G401.6 (cell line): ENCODE measurements around the gene KRTCAP2.
"Not testable (repeated sequence)": the region's sequence is repeated elsewhere in the genome, so short reads cannot be mapped to it uniquely, and the experiment has no call there.

ENCODE experiments used
- FAIRE-seq: peaks from 2 replicates; lab custom pipeline; 2012; peaks lifted over from hg19 to GRCh38; lab: Jason Lieb, UNC

The KRTCAP2 gene

DNA sequence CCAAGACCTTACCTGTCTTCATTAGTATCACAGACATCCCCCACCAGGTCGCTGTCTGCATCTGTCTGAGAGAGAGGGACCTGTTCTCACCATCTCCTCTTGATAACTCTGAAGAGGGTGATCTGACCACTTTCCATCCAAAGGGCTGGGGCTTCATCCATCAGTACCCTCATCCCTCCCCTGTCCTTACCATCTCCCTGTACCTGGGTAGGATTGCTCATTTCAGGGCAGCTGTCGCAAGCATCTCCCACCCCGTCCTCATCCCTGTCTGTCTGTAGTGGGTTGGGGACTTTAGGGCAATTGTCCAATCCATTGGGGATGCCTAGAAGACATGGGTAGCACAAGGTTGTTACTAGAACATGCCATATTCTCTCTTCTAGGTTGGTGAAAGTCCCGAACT, 26.7 kb upstream of the KRTCAP2 start:
- FAIRE-seq, result no peak

DNA sequence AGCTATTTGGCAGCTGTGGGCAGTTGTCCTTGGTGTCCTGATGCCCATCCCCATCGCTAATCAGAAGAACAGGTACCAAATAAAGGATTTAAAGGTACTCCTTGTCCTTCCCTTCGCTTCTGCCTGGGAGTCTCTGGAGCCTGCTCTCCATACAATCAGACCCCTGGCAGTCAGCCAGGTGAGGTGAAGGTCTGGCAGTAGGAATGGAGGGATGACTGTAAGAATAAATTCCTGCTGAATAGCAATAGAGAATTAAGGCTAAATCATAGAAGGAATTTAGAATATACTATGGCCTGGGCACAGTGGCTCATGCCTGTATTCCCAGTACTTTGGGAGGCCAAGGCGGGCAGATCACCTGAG, 25.4 kb upstream of the KRTCAP2 start:
- FAIRE-seq, result no peak

DNA sequence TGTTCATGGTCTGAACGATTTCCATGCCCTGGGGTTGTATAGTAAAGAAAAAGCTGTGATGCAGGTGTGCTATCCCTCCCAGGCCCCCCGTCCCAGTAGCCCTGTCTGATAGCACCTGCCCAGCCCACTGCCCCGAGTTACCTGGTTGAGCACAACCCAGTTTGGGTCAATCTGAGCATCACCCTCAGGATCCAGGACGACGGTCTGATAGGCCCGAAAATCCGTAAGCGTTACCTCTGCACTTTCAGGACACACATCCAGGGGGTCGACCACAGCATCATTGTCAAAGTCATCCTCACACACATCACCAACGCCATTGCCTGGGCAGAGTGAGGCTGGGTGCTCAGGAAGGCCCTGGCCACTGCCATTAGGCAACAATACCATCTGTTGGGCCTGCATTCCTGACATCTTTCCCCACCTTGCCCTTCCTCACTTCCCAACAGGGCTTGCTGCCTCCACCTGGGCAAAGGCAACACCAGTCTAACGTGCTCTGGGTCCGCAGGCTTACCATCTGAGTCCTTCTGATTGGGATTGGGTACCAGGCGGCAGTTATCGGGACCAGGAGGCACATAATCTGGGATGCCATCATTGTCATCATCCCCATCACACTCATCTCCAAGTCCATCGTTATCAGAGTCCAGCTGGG, 24.9 kb upstream of the KRTCAP2 start:
- FAIRE-seq, result no peak

DNA sequence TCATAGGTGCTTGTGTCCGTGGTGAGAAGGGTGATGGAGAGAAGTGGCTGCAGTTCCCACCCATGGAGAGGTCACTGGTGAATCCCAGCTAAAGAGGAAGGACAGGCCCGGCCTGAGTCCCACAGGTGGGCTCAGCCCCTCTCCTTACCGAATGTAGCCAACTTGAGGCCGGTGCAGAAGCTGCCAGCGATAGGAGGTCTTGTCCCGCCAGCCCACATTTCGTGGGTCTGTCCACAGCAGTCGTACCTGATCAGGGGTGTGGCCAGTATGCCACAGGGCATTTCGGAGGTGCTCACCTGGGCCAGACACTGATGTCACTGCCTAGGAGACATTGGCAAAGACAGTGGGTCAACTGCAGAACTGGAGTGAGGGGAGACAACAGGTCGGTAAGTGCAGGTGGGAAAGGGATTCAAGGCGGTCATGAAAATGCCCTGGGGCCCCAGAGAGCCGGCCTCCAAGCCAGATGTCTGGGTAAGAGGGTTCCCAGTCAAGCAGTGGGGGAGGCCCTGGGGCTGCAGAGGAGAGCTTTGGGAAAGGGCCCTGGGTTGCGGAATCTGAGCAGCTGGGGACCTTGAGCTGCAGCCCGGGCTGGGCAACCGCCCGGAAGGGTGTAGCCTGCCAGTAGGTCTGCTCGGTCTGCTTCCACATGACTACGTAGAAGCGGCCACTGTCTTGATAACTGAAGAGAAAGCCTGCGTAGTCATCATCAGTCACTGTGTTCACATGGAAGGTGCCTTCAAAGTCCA, 24.0 kb upstream of the KRTCAP2 start:
- no peak for FAIRE-seq

DNA sequence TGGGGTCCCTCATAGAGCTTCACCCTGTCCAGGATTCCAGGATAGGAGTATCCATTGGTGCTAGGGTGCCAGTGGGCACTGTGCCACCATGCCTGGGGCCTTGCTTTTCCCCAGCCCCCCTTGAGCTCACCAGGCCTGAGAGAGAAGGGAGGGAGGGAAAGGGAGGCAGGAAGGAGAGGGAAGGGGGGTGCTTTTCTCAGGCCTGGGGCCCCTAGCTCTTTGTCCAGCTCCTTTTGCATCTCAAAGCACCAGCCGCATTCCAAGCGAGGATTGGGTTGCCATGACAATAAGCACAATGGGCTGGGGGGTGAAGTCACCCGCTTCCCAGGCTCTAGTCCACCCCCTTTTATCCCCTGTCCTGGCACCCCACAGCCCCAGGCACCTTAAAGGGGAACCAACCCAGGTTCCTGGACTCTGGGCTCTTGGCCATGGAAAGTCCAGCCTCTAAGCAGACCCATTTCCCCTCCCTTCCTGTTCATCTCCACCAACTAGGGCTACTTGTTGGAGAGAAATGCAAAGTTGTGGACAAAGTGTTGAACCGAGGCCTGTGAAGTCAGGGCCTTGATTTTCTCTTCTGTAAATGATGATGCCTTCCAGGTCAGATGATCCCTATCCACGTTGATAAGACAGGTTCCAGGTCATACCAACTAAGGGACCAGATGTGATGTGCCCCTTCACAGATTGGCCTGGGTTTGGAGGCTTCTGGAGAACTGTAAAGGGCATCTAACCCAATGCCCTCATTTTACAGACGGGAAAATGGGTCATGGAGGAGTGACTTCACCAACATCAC, 23.2 kb upstream of the KRTCAP2 start:
- no peak for FAIRE-seq

DNA sequence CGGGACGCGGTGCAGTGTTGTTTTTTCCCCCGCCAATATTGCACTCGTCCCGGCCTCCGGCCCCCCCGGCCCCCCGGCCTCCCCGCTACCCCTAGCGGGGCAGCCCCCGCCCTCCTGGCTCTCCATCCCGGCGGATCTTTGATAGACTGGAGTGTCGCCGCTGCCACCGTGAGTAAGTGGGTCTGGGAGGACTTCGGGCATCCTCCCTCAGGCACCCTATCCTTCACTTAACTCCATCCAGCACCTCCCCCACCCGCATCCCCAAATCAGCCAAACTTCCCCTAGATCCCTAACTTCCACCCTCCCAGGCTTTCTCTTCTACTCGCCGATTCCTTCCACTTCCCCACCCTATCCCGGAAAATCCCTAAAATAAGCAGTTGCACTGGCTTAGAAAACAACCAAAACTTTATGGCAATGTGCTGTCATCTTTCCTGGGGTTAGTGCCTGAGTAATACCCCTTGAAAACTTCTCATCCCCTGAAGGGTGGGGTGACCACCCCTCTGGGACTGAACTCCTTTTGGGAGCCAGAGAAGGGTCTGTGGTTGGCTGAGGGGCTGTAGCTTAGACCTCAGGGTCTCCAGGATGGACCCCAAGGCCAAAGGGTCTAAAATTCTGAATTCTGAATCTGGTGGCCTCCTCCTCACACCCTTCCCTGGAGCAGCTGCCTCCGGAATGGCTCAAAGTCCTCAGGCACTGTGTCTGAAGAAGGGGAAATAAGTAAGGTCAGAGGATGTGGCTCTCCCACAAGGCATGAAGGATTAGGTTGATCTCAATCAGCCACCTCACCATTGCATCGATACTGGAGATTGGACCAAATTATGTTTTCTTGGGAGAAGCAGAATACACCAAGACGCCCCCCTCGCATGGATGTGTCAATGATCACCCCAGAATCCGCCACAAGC, 22.3 kb upstream of the KRTCAP2 start:
- no peak for FAIRE-seq

DNA sequence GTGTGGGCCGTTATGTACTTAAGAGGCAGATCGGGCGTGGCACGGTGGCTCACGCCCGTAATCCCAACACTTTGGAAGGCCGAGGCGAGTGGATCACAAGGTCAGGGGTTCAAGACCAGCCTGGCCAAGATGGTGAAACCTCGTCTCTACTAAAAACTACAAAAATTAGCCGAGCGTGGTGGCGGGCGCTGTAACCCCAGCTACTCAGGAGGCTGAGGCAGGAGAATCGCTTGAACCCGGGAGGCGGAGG, 20.8 kb upstream of the KRTCAP2 start:
- not testable (repeated sequence) for FAIRE-seq

DNA sequence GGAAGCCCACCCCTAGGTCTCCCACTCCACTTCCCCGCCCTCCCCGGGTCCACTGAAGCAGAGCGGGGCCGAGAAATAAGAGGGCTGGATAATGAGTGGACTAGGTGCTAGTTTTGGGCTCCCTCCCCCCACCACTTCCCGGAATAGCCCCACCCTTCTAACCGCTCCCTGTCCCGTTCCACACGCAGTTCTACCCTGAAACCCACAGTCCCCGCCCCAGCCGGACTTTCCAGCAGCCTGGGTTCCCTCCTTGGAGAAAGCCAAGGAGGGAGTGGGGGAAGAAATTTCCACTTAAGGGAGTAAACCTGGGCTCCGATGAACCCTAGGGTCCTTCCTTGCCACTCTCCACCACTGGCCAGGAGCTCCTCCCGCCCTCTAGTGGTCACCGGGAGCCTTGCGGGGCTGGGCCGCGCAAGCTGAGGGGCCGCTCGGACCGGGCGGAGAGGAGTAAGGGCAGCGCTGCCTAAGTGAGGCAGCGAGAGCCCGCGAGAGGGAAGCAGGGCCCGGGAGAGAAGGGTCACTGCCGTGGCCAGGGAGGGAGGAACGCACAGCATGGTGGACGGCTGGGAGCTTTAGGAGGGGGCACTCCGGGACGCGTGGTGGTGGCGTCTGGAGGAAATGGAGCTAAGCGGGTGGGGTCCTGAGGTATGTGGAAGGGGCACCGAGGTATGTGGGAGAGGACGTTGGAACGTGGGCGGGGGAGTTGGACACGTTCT, 20.3 kb upstream of the KRTCAP2 start:
- peak; percentile 59 for FAIRE-seq

DNA sequence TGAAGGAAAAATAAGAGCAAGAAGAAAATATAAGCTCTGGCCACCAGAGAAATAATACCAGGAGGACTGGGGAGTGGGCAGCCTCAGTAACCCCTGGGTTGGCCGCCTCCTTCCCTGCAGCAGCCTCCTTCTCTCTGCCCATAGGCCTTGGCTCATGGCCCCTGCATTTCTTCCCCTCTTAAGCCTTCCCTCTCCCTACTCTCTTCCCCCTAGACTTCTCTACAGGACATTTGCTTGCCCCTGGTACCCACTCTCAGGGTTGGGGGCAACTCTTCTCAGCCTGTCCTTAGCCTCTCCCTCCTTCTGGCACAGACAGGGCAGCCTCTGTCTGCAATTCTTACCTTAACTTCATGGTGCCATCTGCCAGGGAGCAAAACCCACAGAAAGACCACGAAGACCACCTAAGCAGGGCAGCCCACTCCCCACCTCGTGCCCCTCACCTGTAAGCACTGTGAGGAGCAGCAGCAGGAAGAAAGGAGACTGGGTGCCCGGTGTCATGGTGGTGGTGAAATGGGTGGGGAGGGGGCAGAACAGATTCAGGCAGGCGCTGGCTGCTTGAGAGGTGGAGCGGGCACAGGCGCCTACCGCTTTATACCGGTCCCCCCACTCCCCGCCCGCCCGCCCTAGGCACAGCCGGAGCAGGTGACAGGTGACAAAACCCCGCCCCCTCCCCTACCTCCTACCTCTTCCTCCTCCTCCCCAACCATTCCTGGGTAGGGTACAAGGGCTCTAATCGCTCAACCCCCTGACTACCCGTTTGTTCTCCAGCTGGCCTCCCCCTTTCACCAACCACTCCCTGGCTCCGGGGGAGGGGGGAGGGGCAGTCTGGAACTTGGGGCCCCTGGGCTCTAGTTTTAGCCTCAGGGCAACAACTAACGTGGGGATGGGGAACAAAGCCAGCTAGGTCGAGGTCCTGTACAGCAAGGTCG, 19.5 kb upstream of the KRTCAP2 start:
- no peak for FAIRE-seq

DNA sequence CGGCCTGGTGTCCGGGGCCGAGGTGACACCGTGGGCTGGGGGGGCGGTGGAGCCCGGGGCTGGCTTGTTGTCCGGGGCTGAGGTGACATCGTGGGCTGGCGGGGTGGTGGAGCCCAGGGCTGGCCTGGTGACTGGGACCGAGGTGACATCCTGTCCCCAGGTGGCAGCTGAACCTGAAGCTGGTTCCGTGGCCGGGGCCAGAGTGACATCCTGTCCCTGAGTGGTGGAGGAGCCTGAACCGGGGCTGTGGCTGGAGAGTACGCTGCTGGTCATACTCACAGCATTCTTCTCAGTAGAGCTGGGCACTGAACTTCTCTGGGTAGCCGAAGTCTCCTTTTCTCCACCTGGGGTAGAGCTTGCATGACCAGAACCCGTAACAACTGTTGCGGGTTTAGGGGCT, 18.8 kb upstream of the KRTCAP2 start:
- FAIRE-seq, result no peak

DNA sequence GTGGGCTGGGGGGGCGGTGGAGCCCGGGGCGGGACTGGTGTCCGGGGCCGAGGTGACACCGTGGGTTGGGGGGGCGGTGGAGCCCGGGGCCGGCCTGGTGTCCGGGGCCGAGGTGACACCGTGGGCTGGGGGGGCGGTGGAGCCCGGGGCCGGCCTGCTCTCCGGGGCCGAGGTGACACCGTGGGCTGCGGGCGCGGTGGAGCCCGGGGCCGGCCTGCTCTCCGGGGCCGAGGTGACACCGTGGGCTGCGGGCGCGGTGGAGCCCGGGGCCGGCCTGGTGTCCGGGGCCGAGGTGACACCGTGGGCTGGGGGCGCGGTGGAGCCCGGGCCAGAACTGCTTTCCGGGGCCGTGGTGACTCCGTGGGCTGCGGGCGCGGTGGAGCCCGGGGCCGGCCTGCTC, 16.8 kb upstream of the KRTCAP2 start:
- not testable (repeated sequence) for FAIRE-seq

DNA sequence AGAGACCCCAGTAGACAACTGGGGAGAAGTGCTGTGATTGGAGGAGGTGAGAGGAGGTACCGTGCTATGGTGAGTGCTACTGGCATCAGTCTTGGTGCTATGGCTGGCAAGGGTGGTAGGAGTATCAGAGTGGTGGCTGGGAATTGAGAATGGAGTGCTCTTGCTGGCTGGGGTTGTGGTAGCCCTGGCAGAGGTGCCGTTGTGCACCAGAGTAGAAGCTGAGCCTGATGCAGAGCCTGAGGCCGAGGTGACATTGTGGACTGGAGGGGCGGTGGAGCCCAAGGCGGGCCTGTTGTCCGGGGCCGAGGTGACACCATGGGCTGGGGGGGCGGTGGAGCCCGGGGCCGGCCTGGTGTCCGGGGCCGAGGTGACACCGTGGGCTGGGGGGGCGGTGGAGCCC, 15.2 kb upstream of the KRTCAP2 start:
- no peak for FAIRE-seq

DNA sequence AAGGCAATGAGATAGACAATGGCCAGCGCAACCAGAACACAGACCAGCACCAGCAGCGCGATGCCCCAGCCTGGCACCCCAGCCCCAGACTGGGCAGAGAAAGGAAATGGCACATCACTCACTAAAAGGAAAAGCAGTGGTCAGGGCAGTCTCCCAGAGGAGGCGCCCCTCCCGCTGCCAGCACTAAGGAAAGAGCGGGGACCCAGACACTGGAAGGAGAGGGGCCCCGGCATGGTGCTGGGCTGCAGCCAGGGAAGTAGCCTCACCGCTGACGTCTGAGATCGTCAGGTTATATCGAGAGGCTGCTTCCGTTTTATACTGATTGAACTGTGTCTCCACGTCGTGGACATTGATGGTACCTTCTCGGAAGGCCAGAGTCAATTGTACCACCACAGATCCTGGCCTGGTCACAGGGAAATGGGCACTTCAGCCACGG, 14.4 kb upstream of the KRTCAP2 start:
- no peak for FAIRE-seq

DNA sequence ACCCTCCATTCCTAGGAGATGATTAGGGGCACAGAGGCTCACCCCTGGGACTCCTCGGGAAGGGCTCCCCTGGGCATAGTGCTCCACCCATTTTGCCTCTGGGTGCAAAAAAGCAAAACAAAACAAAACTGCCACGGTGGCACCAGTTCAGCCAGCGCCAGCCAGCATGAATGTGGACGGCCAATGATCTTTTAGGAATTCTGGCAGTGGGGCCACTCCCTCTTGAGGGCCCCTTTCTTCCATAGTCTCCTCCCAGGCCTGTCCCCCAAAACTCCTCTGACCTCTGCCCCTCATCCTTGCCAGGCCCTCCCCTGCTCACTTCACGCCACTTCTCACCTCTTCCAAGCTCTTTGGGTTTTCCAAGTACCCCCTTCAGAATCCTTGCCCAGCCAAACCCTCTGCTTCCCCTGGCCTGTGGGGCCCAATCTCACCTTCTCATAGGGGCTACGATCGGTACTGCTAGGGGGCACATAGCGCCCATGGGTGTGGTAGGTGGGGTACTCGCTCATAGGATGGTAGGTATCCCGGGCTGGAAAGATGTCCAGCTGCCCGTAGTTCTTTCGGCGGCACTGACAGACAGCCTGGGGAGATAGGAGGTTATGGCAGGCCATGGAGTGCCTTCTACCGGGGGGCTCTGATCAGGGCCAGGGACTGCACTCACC, 13.8 kb upstream of the KRTCAP2 start:
- FAIRE-seq, result no peak

DNA sequence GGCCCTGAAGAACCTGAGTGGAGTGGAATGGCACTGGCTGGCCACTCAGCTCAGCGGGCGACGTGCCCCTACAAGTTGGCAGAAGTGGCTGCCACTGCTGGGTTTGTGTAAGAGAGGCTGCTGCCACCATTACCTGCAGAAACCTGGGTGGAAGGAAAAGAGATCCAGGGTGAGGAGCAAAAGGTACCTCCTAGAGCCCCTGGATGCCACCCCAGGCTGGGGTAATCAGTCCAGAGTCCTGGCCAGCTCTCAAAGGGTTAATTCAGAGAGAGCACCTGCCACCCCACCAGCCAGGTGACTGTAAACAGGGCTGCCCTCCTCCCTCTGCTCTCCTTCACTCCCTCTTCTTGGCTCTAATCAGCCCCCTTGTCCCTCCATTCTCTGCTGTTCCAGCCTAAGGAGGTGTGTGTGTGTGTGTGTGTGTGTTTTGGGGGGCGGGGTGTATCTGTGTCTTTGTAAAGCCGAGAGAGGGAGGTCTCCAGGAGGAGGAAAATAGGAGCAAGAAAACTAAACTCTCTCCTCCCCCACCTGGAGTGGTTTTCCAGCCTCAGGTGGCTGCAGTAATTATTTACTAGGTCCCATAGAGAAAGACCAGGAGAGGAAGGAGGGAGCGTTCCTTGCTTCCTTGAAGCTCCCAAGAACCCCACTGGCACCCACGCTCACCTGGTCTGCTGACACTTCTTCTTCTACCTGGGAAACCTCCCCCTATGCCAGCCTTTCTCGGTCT, 13.1 kb upstream of the KRTCAP2 start:
- no peak for FAIRE-seq

DNA sequence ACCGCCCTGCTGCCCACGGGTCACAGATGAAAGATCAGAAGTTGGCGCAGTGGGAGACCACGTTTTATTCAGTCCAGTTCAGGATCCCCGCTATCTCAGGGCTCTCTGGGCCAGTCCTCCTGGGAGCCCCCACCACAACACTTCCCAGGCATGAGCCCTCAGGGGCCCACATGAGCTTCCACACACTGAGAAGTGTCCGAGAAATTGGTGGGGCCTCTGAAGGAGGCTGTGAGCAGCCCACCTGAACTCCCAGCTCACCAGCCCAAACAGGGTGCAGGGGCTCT, 12.6 kb upstream of the KRTCAP2 start:
- FAIRE-seq, result no peak

DNA sequence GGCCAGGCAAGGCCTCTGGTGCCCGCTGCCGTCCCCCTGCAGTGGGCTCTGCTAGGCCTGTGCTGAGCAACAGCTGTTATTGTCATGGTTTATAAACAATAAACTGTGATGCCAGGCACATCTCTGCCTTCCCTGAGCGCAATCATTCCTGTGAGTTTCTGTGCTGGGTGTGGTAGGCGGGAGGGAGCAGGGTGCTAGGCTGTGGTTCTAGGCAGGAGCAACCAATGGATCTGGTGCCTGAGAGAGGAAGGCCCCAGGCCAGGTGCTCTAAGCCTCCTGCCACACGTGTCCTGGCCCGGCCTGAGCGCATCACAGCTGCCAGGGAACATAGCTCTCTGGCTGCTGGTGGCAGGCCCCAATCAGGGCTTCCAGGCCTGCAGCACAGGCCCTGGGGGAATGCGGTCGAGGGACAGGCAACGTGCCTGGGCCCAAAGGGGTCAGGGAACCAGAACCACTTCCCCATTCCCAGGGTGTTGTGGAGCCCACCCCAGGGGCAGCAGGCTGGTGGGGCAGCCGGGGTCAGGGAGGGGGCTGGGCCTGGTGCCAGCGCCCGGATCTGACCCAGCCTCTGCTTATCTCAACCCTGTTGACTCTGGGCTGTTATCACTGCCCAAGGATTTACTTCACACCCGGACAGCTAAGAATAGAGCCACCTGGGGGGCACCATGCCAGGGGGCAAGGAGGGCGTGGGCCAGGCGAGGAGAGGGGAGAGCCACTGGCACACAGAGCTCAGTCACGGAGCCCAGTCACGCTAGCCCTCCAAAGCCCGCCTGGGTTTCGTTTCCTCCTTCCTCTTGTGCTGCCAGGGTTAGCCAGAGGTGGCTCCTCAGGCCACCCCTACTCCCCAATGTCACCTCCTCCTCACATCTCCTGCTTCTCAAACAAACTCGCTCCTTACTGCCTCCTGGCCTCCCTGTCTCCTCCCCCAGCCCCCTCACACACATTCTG, 12.0 kb upstream of the KRTCAP2 start:
- no peak for FAIRE-seq

DNA sequence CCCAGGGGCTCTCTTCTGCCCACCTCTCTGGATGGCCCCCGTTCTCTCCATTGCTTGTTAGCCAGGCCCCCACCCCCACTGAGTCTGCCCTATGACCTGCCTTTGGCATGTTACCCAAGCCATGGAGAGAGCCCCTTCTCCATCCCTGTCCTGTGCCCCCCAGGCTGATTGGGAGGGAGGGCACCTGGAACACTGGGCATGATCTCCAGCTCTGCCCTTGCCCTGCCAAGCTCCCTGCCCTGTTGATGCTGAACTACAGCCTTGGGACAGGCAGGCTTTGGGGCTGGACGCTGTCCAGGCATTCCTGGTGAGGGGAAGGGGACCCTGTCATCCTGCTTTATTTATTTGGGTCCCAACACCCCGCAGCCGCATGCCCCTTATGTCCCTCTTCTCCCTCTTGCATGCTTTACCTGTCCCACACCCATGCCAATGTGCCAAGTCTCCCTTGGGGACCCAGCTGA, 11.3 kb upstream of the KRTCAP2 start:
- no peak for FAIRE-seq
